WTC11 (cell line): Measurements from ENCODE around the gene STK26. TPM values are rescaled to one million over a fixed set of nuclear protein-coding genes. Genes with fewer than 3 reads are reported as not detected.

Source experiments
- ATAC-seq: fragments of 200-7000 bp; cut with Tn5 transposase; 2 replicates; pipeline ENCODE4 v1.10.0; 2021; ENCODE audit warnings: mild to moderate bottlenecking, moderate library complexity
- CTCF ChIA-PET: fragments of 300-600 bp; sonication (Branson Sonifier 250); formaldehyde crosslinking; loops from one replicate; lab custom pipeline; 2021; ENCODE audit warnings: antibody characterized with exemption; lab: Charles Lee
- POLR2A ChIA-PET: fragments of 350-600 bp; sonication (Branson Sonifier 250); formaldehyde crosslinking; loops from one replicate; lab custom pipeline; 2021; ENCODE audit warnings: antibody characterized with exemption; lab: Charles Lee
- DNase-seq: peaks from one replicate; pipeline ENCODE4 v3.0.0; 2021; ENCODE audit warnings: low spot score
- H3K27ac Mint-ChIP-seq: 2 replicates; pipeline ENCODE4 v1.8.0; 2021; ENCODE audit warnings: mixed read lengths
- H3K27me3 Mint-ChIP-seq: 2 replicates; pipeline ENCODE4 v1.8.0; 2021; ENCODE audit warnings: low read depth, mild to moderate bottlenecking, moderate library complexity, mixed read lengths
- H3K36me3 Mint-ChIP-seq: 2 replicates; pipeline ENCODE4 v1.8.0; 2021; ENCODE audit warnings: mixed read lengths
- H3K4me1 Mint-ChIP-seq: 2 replicates; pipeline ENCODE4 v1.8.0; 2022; ENCODE audit warnings: mixed read lengths
- H3K4me3 Mint-ChIP-seq: 2 replicates; pipeline ENCODE4 v1.8.0; 2021; ENCODE audit warnings: mild to moderate bottlenecking, moderate library complexity, mixed read lengths
- H3K9me3 Mint-ChIP-seq: 2 replicates; pipeline ENCODE4 v1.8.0; 2021; ENCODE audit warnings: mixed read lengths
- CBFB ChIP-seq: sonication (generic); formaldehyde crosslinking; IDR thresholded peaks from 2 replicates; pipeline ENCODE4 v1.8.1; 2022; ENCODE audit warnings: mild to moderate bottlenecking, low read depth, missing genetic modification reagents
- ESRRA ChIP-seq: sonication (generic); formaldehyde crosslinking; IDR thresholded peaks from 2 replicates; pipeline ENCODE4 v1.8.1; 2022; ENCODE audit warnings: mild to moderate bottlenecking, missing genetic modification reagents, borderline replicate concordance
- FOXP1 ChIP-seq: sonication (generic); formaldehyde crosslinking; IDR thresholded peaks from 2 replicates; pipeline ENCODE4 v1.8.0; 2022; ENCODE audit warnings: missing genetic modification reagents, mild to moderate bottlenecking, moderate library complexity, borderline replicate concordance
- GABPB1 ChIP-seq: sonication (generic); formaldehyde crosslinking; IDR thresholded peaks from 2 replicates; pipeline ENCODE4 v1.8.1; 2023; ENCODE audit warnings: mild to moderate bottlenecking, missing genetic modification reagents
- IRF2 ChIP-seq: sonication (generic); formaldehyde crosslinking; IDR thresholded peaks from 2 replicates; pipeline ENCODE4 v1.8.0; 2022; ENCODE audit warnings: low read depth, missing genetic modification reagents, borderline replicate concordance
- MXD4 ChIP-seq: fragments of 250-450 bp; sonication (Bioruptor Pico); IDR thresholded peaks from 2 replicates; pipeline ENCODE4 v1.8.0; 2021; ENCODE audit warnings: mild to moderate bottlenecking, moderate library complexity, borderline replicate concordance
- NR1H2 ChIP-seq: sonication (generic); formaldehyde crosslinking; IDR thresholded peaks from 2 replicates; pipeline ENCODE4 v1.9.0; 2021; ENCODE audit warnings: mild to moderate bottlenecking, moderate library complexity, missing genetic modification reagents
- NR3C1 ChIP-seq: sonication (generic); formaldehyde crosslinking; conservative IDR thresholded peaks from 2 replicates; pipeline ENCODE4 v1.8.1; 2023; ENCODE audit warnings: low read depth, mild to moderate bottlenecking, missing genetic modification reagents
- SP1 ChIP-seq: sonication (generic); formaldehyde crosslinking; conservative IDR thresholded peaks from 2 replicates; pipeline ENCODE4 v1.8.1; 2022; ENCODE audit warnings: missing genetic modification reagents
- TP53 ChIP-seq: sonication (generic); formaldehyde crosslinking; IDR thresholded peaks from 2 replicates; pipeline ENCODE4 v1.8.1; 2023; ENCODE audit warnings: mild to moderate bottlenecking, missing genetic modification reagents
- ZNF121 ChIP-seq: sonication (generic); formaldehyde crosslinking; IDR thresholded peaks from 2 replicates; pipeline ENCODE4 v1.8.0; 2023; ENCODE audit warnings: missing genetic modification reagents
- ZNF396 ChIP-seq: fragments of 250-450 bp; sonication (Bioruptor Pico); IDR thresholded peaks from 2 replicates; pipeline ENCODE4 v1.8.0; 2021; ENCODE audit warnings: mild to moderate bottlenecking, moderate library complexity, borderline replicate concordance
- total RNA-seq: library from RNA; stranded (reverse); gene quantifications from 3 replicates; pipeline ENCODE4 v1.2.3, GENCODE V29; 2021
- TF ChIP-seq, protein P1 (sequence below): fragments of 200-600 bp; IDR thresholded peaks from 2 replicates; pipeline ENCODE4 v1.8.0; 2022; ENCODE audit warnings: antibody characterized with exemption
- TF ChIP-seq, protein P2 (sequence below): sonication (generic); formaldehyde crosslinking; IDR thresholded peaks from 2 replicates; pipeline ENCODE4 v1.8.1; 2023; ENCODE audit warnings: mild to moderate bottlenecking, missing genetic modification reagents, moderate library complexity
- TF ChIP-seq, protein P3 (sequence below): sonication (generic); formaldehyde crosslinking; IDR thresholded peaks from 2 replicates; pipeline ENCODE4 v1.8.0; 2022; ENCODE audit warnings: mild to moderate bottlenecking, missing genetic modification reagents
- TF ChIP-seq, protein P4 (sequence below): fragments of 250-450 bp; sonication (Bioruptor Pico); IDR thresholded peaks from 2 replicates; pipeline ENCODE4 v1.9.0; 2021; ENCODE audit warnings: mild to moderate bottlenecking
- TF ChIP-seq, protein P5 (sequence below): fragments of 250-450 bp; sonication (Bioruptor Pico); IDR thresholded peaks from 2 replicates; pipeline ENCODE4 v1.9.0; 2021; ENCODE audit warnings: moderate library complexity, mild to moderate bottlenecking, inconsistent platforms, borderline replicate concordance
- TF ChIP-seq, protein P6 (sequence below): sonication (generic); formaldehyde crosslinking; IDR thresholded peaks from 2 replicates; pipeline ENCODE4 v1.8.0; 2022; ENCODE audit warnings: mild to moderate bottlenecking, missing genetic modification reagents

STK26 gene
- total RNA-seq, 1 experiment from 2014 or later: 77.6 TPM

DNA sequence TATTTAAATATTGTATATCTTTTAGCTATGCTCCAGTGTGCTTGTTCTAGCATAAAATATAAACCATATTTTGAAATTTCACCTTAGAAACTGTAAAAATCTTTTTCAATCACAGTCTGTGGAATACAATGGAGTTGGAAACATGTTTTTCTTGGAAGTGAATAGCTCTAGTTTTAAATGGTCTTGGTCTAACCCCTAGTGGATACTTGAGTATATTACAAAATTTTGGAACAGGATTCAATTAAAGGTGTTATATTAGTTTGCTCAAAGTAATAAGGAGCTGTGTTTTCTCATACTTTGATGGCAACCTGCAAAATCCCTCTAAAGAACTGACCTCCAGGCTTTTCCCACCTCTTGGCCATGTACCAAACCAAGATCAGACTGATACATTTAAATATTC lies 48.2 kb downstream of the STK26 start:
- H3K36me3 Mint-ChIP-seq: peaks cover 19% of the 10 kb centered on the region
- H3K4me1 Mint-ChIP-seq: no peaks in the 10 kb centered on the region
- no peak for ATAC-seq
- DNase-seq: no peak
- H3K9me3 Mint-ChIP-seq: no peaks in the 10 kb centered on the region
- ChIA-PET POLR2A (no interaction called here), CTCF (interaction anchor here (1.1 to 1.7 kb wide), 3 partner anchors 17 to 230 kb away, joined by 4 to 7 read pairs (median 5); no protein-coding TSS in a partner anchor)
- H3K27ac Mint-ChIP-seq: no peak overlapping the region
- H3K4me3 Mint-ChIP-seq: no peak overlapping the region
- H3K27me3 Mint-ChIP-seq: no peaks in the 10 kb centered on the region
- no peak for TF ChIP-seq SP1 (CRISPR knock-in tag)
- no peak for TF ChIP-seq ZNF121 (CRISPR knock-in tag)
- TF ChIP-seq, protein P1, sequence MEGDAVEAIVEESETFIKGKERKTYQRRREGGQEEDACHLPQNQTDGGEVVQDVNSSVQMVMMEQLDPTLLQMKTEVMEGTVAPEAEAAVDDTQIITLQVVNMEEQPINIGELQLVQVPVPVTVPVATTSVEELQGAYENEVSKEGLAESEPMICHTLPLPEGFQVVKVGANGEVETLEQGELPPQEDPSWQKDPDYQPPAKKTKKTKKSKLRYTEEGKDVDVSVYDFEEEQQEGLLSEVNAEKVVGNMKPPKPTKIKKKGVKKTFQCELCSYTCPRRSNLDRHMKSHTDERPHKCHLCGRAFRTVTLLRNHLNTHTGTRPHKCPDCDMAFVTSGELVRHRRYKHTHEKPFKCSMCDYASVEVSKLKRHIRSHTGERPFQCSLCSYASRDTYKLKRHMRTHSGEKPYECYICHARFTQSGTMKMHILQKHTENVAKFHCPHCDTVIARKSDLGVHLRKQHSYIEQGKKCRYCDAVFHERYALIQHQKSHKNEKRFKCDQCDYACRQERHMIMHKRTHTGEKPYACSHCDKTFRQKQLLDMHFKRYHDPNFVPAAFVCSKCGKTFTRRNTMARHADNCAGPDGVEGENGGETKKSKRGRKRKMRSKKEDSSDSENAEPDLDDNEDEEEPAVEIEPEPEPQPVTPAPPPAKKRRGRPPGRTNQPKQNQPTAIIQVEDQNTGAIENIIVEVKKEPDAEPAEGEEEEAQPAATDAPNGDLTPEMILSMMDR: no peak
- TF ChIP-seq, protein P2, sequence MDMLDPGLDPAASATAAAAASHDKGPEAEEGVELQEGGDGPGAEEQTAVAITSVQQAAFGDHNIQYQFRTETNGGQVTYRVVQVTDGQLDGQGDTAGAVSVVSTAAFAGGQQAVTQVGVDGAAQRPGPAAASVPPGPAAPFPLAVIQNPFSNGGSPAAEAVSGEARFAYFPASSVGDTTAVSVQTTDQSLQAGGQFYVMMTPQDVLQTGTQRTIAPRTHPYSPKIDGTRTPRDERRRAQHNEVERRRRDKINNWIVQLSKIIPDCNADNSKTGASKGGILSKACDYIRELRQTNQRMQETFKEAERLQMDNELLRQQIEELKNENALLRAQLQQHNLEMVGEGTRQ (CRISPR knock-in tag): no peak
- TF ChIP-seq NR3C1 (CRISPR knock-in tag): no peak
- TF ChIP-seq CBFB: no peak
- no peak for TF ChIP-seq GABPB1 (CRISPR knock-in tag)

DNA sequence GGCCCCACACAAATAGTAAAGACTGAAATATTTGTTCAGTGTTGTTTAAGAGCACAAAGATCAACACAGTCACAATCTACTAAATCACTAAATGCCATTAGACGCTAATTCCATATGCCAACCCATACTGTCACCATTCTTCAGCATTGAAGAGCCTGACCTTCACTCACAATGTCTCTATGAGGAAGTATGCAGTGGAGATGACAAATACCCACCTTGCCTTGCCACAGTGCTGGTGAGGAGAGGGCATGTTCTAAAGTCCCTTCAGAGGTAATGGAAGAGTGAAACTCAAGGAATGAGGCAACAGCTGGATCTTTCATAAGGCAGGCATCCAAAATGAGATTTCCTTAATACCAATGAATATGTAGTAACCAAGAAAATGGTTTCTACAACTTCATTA lies 54.3 kb downstream of the STK26 start:
- CTCF ChIA-PET: no interaction called here
- no peak for DNase-seq
- peaks cover 2% of the 10 kb centered on the region for H3K36me3 Mint-ChIP-seq
- no peak overlapping the region for H3K27ac Mint-ChIP-seq
- POLR2A ChIA-PET: no interaction called here
- no peaks in the 10 kb centered on the region for H3K27me3 Mint-ChIP-seq
- ATAC-seq: no peak
- H3K4me1 Mint-ChIP-seq: no peaks in the 10 kb centered on the region; the same call in 1 of the 2 replicates
- no peak for TF ChIP-seq NR1H2 (CRISPR knock-in tag)
- no peak overlapping the region for H3K4me3 Mint-ChIP-seq
- H3K9me3 Mint-ChIP-seq: no peaks in the 10 kb centered on the region

DNA sequence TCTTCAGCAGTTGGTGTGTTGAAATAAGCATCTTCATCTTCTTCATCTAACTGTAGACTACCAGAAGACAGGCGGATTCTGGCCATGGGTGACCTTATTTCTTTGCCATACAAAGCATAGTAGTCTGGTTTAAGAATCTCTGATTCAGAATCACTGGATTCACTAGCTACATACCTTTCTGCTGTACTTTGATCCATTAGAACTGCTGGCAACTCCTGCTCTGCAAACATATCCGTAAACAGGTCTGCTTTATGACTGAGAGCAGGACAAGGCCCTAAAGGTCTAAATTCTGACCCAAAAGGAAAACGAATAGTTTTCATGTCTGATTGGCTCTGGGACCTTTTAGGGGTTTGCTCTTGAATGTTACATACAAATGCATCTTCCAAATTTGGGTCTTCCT lies 54.8 kb downstream of the STK26 start:
- TF ChIP-seq, protein P2 (CRISPR knock-in tag): no peak
- Mint-ChIP-seq H3K27ac (no peak overlapping the region), H3K4me1 (no peaks in the 10 kb centered on the region; the same call in 1 of the 2 replicates), H3K27me3 (no peaks in the 10 kb centered on the region), H3K36me3 (no peaks in the 10 kb centered on the region), H3K4me3 (no peak overlapping the region), H3K9me3 (no peaks in the 10 kb centered on the region)
- ChIA-PET CTCF (interaction anchor here (1.9 kb wide), 1 partner anchor 15 kb away, joined by 7 read pairs; no protein-coding TSS in a partner anchor), POLR2A (no interaction called here)
- ATAC-seq: no peak
- no peak for DNase-seq

DNA sequence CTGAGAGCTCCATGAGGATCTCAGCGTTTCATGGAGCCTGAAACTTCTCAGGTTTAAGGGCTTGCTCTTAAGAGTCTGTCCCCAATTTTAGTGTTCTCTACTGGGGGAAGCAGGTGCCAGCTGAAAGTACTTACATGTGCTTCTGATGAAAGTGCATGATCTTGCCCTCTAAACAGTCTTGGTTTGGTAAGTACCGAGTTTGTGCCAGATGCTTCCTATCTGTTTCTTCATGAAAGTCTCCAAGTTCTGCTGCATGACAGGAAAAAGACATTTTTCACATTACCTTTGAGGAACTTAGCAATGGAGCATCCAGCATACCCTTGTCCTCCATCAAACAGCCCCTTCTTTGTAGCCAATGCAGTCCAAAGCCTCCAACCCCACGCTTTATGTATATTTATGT lies 62.7 kb downstream of the STK26 start:
- H3K27me3 Mint-ChIP-seq: peaks cover 8% of the 10 kb centered on the region; the same call in 1 of the 2 replicates
- ChIA-PET CTCF (no interaction called here), POLR2A (no interaction called here)
- no peaks in the 10 kb centered on the region for H3K9me3 Mint-ChIP-seq
- no peak overlapping the region for H3K4me3 Mint-ChIP-seq
- no peaks in the 10 kb centered on the region; the same call in 1 of the 2 replicates for H3K4me1 Mint-ChIP-seq
- no peaks in the 10 kb centered on the region for H3K36me3 Mint-ChIP-seq
- no peak overlapping the region for H3K27ac Mint-ChIP-seq
- ATAC-seq (no peak), DNase-seq (no peak)
- TF ChIP-seq ZNF396 (CRISPR knock-in tag) (no peak), IRF2 (CRISPR knock-in tag) (no peak), ESRRA (CRISPR knock-in tag) (no peak), TP53 (CRISPR knock-in tag) (no peak), MXD4 (CRISPR knock-in tag) (no peak), NR1H2 (CRISPR knock-in tag) (no peak), FOXP1 (CRISPR knock-in tag) (no peak)
- TF ChIP-seq, protein P3, sequence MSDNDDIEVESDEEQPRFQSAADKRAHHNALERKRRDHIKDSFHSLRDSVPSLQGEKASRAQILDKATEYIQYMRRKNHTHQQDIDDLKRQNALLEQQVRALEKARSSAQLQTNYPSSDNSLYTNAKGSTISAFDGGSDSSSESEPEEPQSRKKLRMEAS (CRISPR knock-in tag): no peak
- TF ChIP-seq, protein P4, sequence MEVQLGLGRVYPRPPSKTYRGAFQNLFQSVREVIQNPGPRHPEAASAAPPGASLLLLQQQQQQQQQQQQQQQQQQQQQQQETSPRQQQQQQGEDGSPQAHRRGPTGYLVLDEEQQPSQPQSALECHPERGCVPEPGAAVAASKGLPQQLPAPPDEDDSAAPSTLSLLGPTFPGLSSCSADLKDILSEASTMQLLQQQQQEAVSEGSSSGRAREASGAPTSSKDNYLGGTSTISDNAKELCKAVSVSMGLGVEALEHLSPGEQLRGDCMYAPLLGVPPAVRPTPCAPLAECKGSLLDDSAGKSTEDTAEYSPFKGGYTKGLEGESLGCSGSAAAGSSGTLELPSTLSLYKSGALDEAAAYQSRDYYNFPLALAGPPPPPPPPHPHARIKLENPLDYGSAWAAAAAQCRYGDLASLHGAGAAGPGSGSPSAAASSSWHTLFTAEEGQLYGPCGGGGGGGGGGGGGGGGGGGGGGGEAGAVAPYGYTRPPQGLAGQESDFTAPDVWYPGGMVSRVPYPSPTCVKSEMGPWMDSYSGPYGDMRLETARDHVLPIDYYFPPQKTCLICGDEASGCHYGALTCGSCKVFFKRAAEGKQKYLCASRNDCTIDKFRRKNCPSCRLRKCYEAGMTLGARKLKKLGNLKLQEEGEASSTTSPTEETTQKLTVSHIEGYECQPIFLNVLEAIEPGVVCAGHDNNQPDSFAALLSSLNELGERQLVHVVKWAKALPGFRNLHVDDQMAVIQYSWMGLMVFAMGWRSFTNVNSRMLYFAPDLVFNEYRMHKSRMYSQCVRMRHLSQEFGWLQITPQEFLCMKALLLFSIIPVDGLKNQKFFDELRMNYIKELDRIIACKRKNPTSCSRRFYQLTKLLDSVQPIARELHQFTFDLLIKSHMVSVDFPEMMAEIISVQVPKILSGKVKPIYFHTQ (CRISPR knock-in tag): no peak
- TF ChIP-seq, protein P5, sequence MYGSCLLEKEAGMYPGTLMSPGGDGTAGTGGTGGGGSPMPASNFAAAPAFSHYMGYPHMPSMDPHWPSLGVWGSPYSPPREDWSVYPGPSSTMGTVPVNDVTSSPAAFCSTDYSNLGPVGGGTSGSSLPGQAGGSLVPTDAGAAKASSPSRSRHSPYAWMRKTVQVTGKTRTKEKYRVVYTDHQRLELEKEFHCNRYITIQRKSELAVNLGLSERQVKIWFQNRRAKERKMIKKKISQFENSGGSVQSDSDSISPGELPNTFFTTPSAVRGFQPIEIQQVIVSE: no peak
- TF ChIP-seq, protein P6, sequence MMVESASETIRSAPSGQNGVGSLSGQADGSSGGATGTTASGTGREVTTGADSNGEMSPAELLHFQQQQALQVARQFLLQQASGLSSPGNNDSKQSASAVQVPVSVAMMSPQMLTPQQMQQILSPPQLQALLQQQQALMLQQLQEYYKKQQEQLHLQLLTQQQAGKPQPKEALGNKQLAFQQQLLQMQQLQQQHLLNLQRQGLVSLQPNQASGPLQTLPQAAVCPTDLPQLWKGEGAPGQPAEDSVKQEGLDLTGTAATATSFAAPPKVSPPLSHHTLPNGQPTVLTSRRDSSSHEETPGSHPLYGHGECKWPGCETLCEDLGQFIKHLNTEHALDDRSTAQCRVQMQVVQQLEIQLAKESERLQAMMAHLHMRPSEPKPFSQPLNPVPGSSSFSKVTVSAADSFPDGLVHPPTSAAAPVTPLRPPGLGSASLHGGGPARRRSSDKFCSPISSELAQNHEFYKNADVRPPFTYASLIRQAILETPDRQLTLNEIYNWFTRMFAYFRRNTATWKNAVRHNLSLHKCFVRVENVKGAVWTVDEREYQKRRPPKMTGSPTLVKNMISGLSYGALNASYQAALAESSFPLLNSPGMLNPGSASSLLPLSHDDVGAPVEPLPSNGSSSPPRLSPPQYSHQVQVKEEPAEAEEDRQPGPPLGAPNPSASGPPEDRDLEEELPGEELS (CRISPR knock-in tag): no peak
